Endothelial cell of umbilical vein (primary cell): ENCODE measurements around the gene TPM2. TPM values are rescaled to one million over a fixed set of nuclear protein-coding genes. Genes with fewer than 3 reads are reported as not detected.

ENCODE experiments used
- BruUV-seq: library from RNA; stranded (reverse); fragments of 400-500 nt; replicated peaks from 2 replicates; lab custom pipeline; 2021; lab: Mats Ljungman, UMichigan
- CTCF ChIA-PET: fragments of 300-600, 350-600 bp; sonication (Branson Sonifier 250); formaldehyde crosslinking; loops from one replicate; lab custom pipeline; 2021; ENCODE audit warnings: antibody characterized with exemption, inconsistent platforms; lab: Charles Lee
- POLR2A ChIA-PET: fragments of 300-600, 350-600 bp; sonication (Branson Sonifier 250); formaldehyde crosslinking; loops from one replicate; lab custom pipeline; 2021; ENCODE audit warnings: antibody characterized with exemption, inconsistent platforms; lab: Charles Lee
- DNase-seq: peaks from one replicate; pipeline ENCODE4 v3.0.0-alpha.2; 2011; ENCODE audit warnings: low read depth, low spot score
- FAIRE-seq: peaks from 2 replicates; lab custom pipeline; 2011; peaks lifted over from hg19 to GRCh38; lab: Jason Lieb, UNC
- H2AFZ ChIP-seq: 2 replicates; pipeline ENCODE4 v1.6.0; 2012; ENCODE audit warnings: low read depth, low read length, control low read depth, inconsistent platforms
- H3K27ac ChIP-seq: 2 replicates; pipeline ENCODE4 v1.5.1; 2011; ENCODE audit warnings: low read depth, mild to moderate bottlenecking, control low read depth, low read length, moderate library complexity; ENCODE audit not compliant: insufficient read depth
- H3K27me3 ChIP-seq, 2 experiments: 2 replicates each; pipeline versions ENCODE4 v1.6.0 to v1.6.1; 2011; ENCODE audit warnings: low read length in 2 of 2, mixed read lengths in 1 of 2; ENCODE audit not compliant: control insufficient read depth in 2 of 2, insufficient read depth in 2 of 2
- H3K36me3 ChIP-seq, 2 experiments: 2 replicates in 1 of 2; 3 replicates in 1 of 2; pipeline ENCODE4 v1.5.1; 2011; ENCODE audit warnings: low read length in 2 of 2, mild to moderate bottlenecking in 1 of 2, moderate library complexity in 1 of 2; ENCODE audit not compliant: control insufficient read depth in 2 of 2, insufficient read depth in 2 of 2; ENCODE audit errors: extremely low read depth in 1 of 2
- H3K4me1 ChIP-seq: 3 replicates; pipeline ENCODE4 v1.5.1; 2011; ENCODE audit warnings: mild to moderate bottlenecking, low read length; ENCODE audit not compliant: control insufficient read depth, insufficient read depth; ENCODE audit errors: extremely low read depth
- H3K4me2 ChIP-seq: 2 replicates; pipeline ENCODE4 v1.6.1; 2011; ENCODE audit warnings: low read length, control low read depth, mixed read lengths; ENCODE audit not compliant: insufficient read depth
- H3K4me3 ChIP-seq, 3 experiments: fragments of 200-600 bp in 1 of 3; sonication (generic), shearing (Covaris generic) in 1 of 3; replicated peaks in 1 of 3; 2 replicates each; pipeline ENCODE4 v1.5.1; 2011 to 2016; ENCODE audit warnings: control low read depth in 3 of 3, low read length in 3 of 3, mild to moderate bottlenecking in 2 of 3, inconsistent platforms in 1 of 3, low read depth in 1 of 3, moderate library complexity in 1 of 3; ENCODE audit not compliant: insufficient read depth in 1 of 3
- H3K79me2 ChIP-seq: 2 replicates; pipeline ENCODE4 v1.6.0; 2012; ENCODE audit warnings: low read length, inconsistent platforms; ENCODE audit not compliant: control insufficient read depth, insufficient read depth
- H3K9ac ChIP-seq: replicated peaks from 2 replicates; pipeline ENCODE3; 2011; ENCODE audit warnings: low read length, control low read depth; ENCODE audit not compliant: insufficient read depth; ENCODE audit errors: extremely low read depth
- H3K9me1 ChIP-seq: replicated peaks from 3 replicates; pipeline ENCODE4 v1.6.0; 2011; ENCODE audit warnings: mild to moderate bottlenecking, low read length; ENCODE audit not compliant: control insufficient read depth, insufficient read depth; ENCODE audit errors: extremely low read depth
- H3K9me3 ChIP-seq: replicated peaks from 2 replicates; pipeline ENCODE4 v1.5.1; 2012; ENCODE audit warnings: low read length, inconsistent platforms; ENCODE audit not compliant: control insufficient read depth, insufficient read depth
- H4K20me1 ChIP-seq: replicated peaks from 2 replicates; pipeline ENCODE3; 2011; ENCODE audit warnings: mild to moderate bottlenecking, low read length; ENCODE audit not compliant: control insufficient read depth, insufficient read depth; ENCODE audit errors: extremely low read depth
- EZH2 ChIP-seq: IDR thresholded peaks from 2 replicates; pipeline ENCODE4 v1.6.1; 2012; ENCODE audit warnings: borderline replicate concordance, low read depth, mild to moderate bottlenecking, moderate library complexity, low read length, inconsistent platforms; ENCODE audit not compliant: severe bottlenecking
- FOS ChIP-seq: IDR thresholded peaks from 2 replicates; pipeline ENCODE4 v1.6.1; 2011; ENCODE audit warnings: mild to moderate bottlenecking, low read length, moderate library complexity, borderline replicate concordance; ENCODE audit not compliant: insufficient read depth
- GATA2 ChIP-seq: IDR thresholded peaks from 2 replicates; pipeline ENCODE4 v1.7.0; 2011; ENCODE audit warnings: low read depth, mild to moderate bottlenecking, moderate library complexity, mixed read lengths, low read length; ENCODE audit not compliant: insufficient read length, insufficient read depth
- JUN ChIP-seq: IDR thresholded peaks from 2 replicates; pipeline ENCODE4 v1.6.1; 2011; ENCODE audit warnings: borderline replicate concordance, low read depth; ENCODE audit not compliant: insufficient read length, insufficient read depth
- MAX ChIP-seq: IDR thresholded peaks from 2 replicates; pipeline ENCODE4 v1.6.1; 2011; ENCODE audit not compliant: insufficient read depth, insufficient read length
- MYC ChIP-seq: IDR thresholded peaks from one replicate; pipeline ENCODE4 v1.6.1; 2011; ENCODE audit warnings: mild to moderate bottlenecking, low read depth, low read length
- POLR2A ChIP-seq: IDR thresholded peaks from 2 replicates; pipeline ENCODE4 v1.6.1; 2012; ENCODE audit warnings: low read depth, mild to moderate bottlenecking, control low read depth, low read length
- POLR2AphosphoS5 ChIP-seq: IDR thresholded peaks from 2 replicates; pipeline ENCODE4 v1.6.1; 2012; ENCODE audit warnings: low read depth, mild to moderate bottlenecking, control low read depth, low read length, moderate library complexity; ENCODE audit not compliant: insufficient read depth
- dilution Hi-C: fragments of 300-500 bp; cut with MboI; formaldehyde crosslinking; loops from one replicate; pipeline ENCODE4 v1.15.0; 2019; ENCODE audit warnings: low sequenced_read_pairs; ENCODE audit not compliant: extremely low pct_ligation_motif_present
- intact Hi-C: fragments of 100-400 bp; cut with micrococcal nuclease; formaldehyde crosslinking; loops from one replicate; pipeline ENCODE4 v1.10.0; 2022
- polyA plus RNA-seq, 4 experiments: library from polyadenylated mRNA; depleted of rRNA in 3 of 4; stranded (reverse) in 3 of 4; unstranded in 1 of 4; fragments of >200 nt; gene quantifications; 2 replicates each; pipeline versions ENCODE4 v1.2.1 to v1.2.3, GENCODE V29; 2011 to 2012; ENCODE audit warnings: missing spikeins in 1 of 4
- total RNA-seq: library from RNA; stranded (reverse); gene quantifications from 2 replicates; pipeline ENCODE4 v1.2.3, GENCODE V29; 2021
- TF ChIP-seq, protein P1 (sequence below), 2 donors: IDR thresholded peaks; 1 replicate in 1 of 2; 2 replicates in 1 of 2; pipeline ENCODE4 v1.5.1; 2011; ENCODE audit warnings: low read length in 2 of 2, mild to moderate bottlenecking in 2 of 2, moderate library complexity in 2 of 2, control low read depth in 1 of 2, inconsistent platforms in 1 of 2, low read depth in 1 of 2; ENCODE audit not compliant: insufficient read depth in 1 of 2; ENCODE audit errors: extremely low read depth in 1 of 2

The TPM2 gene
- total and polyA plus RNA-seq, 2 donors (not counting 3 experiments of a cell fraction or from before 2014, with no cell fraction given) = 144 to 279 TPM

GRCh38 chr9:35649431-35650340, 40.0 kb downstream of the TPM2 start:
- no peak overlapping the region for H3K9ac ChIP-seq
- H3K4me2 ChIP-seq = no peak overlapping the region
- H3K36me3 ChIP-seq = no peaks in the 10 kb centered on the region
- BruUV-seq = no TSS peak
- no peak for DNase-seq
- dilution Hi-C loops (no loop called here), intact Hi-C loops (loop anchor here (5.0 kb wide), 2 partner anchors 167 to 233 kb away; no protein-coding TSS in a partner anchor)
- no peaks in the 10 kb centered on the region for H3K9me3 ChIP-seq
- H3K27me3 ChIP-seq = peaks cover 0 to 2% of the 10 kb centered on the region in 2 experiments
- ChIA-PET CTCF (interaction anchor here (1.1 to 2.5 kb wide), 6 partner anchors 8 to 78 kb away, joined by 3 to 14 read pairs (median 5); partner anchors contain the start of genes CCDC107 and RMRP), POLR2A (no interaction called here)
- FAIRE-seq = no peak
- H3K4me1 ChIP-seq = peaks cover 6% of the 10 kb centered on the region
- H3K79me2 ChIP-seq = no peaks in the 10 kb centered on the region
- no peaks in the 10 kb centered on the region for H3K9me1 ChIP-seq
- no peak overlapping the region for H2AFZ ChIP-seq
- no peak overlapping the region for H3K27ac ChIP-seq
- H3K4me3 ChIP-seq = no peak overlapping the region
- TF ChIP-seq, protein P1, sequence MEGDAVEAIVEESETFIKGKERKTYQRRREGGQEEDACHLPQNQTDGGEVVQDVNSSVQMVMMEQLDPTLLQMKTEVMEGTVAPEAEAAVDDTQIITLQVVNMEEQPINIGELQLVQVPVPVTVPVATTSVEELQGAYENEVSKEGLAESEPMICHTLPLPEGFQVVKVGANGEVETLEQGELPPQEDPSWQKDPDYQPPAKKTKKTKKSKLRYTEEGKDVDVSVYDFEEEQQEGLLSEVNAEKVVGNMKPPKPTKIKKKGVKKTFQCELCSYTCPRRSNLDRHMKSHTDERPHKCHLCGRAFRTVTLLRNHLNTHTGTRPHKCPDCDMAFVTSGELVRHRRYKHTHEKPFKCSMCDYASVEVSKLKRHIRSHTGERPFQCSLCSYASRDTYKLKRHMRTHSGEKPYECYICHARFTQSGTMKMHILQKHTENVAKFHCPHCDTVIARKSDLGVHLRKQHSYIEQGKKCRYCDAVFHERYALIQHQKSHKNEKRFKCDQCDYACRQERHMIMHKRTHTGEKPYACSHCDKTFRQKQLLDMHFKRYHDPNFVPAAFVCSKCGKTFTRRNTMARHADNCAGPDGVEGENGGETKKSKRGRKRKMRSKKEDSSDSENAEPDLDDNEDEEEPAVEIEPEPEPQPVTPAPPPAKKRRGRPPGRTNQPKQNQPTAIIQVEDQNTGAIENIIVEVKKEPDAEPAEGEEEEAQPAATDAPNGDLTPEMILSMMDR (IDR thresholded peaks at IDR 0.05; ENCODE audit: extremely low read depth in 1 of 2, insufficient read depth in 1 of 2, low read depth in 1 of 2, low read length in 2 of 2) = no peak
- TF ChIP-seq FOS (no peak), GATA2 (no peak), MAX (no peak), MYC (no peak), EZH2 (no peak), POLR2AphosphoS5 (no peak), POLR2A (no peak), JUN (no peak)
- H4K20me1 ChIP-seq = no peaks in the 10 kb centered on the region
